ENCODE measurements around the gene SERPINB3. TPM values are rescaled to one million over a fixed set of nuclear protein-coding genes. Genes with fewer than 3 reads are reported as not detected.

Gene SERPINB3
- total and polyA plus RNA-seq, 2 experiments from 2014 or later = 0.27 to 0.59 TPM

GRCh38 chr18:63702660-63703059, 41.0 kb upstream of the SERPINB3 start, which contains the start of gene SERPINB11:
Gene SERPINB11, plus strand, starts transcription at chr18:63702960. Its CDS starts 7,234 bp downstream, at chr18:63710194.
- DNase-seq (ENCODE audit: low spot score) = no peak
- H3K4me3 Mint-ChIP-seq = no peak within 1 kb of the TSS
- H4K20me1 ChIP-seq (replicated peaks; ENCODE audit: insufficient read depth) = no peaks in the 10 kb centered on the region
- H3K9me2 ChIP-seq (ENCODE audit: insufficient read depth) = 0 out of 2 replicates have a peak, but pooled peaks cover 6% of the 10 kb centered on the region
- no peak within 1 kb of the TSS for H3K27ac Mint-ChIP-seq
- no peak within 1 kb of the TSS for H3K27ac ChIP-seq (ENCODE audit: low read depth)
- H3F3A ChIP-seq (replicated peaks; ENCODE audit: low read depth) = no peaks in the 10 kb centered on the region
- H3K9me3 Mint-ChIP-seq = no peaks in the 10 kb centered on the region
- H3K27me3 Mint-ChIP-seq (ENCODE audit: insufficient read depth, low read depth, poor library complexity) = no peaks in the 10 kb centered on the region
- no peak for TF ChIP-seq STAT1 (IDR thresholded peaks at IDR 0.05; ENCODE audit: unreplicated experiment)
- no peak within 1 kb of the TSS for H2AFZ ChIP-seq
- H3K4me1 Mint-ChIP-seq = no peaks in the 10 kb centered on the region
- H3K4me1 ChIP-seq (ENCODE audit: insufficient read depth) = no peaks in the 10 kb centered on the region
- no peak for ATAC-seq
- H3K36me3 Mint-ChIP-seq (ENCODE audit: low read depth) = no peaks in the 10 kb centered on the region
- no peak within 1 kb of the TSS for H3K4me3 ChIP-seq
- H3K4me2 ChIP-seq = no peak within 1 kb of the TSS
- no peaks in the 10 kb centered on the region for H3K27me3 ChIP-seq (ENCODE audit: insufficient read depth)
- H3K79me2 ChIP-seq (replicated peaks; ENCODE audit: insufficient read depth) = no peaks in the 10 kb centered on the region
- H3K36me3 ChIP-seq (ENCODE audit: insufficient read depth) = no peaks in the 10 kb centered on the region

DNA sequence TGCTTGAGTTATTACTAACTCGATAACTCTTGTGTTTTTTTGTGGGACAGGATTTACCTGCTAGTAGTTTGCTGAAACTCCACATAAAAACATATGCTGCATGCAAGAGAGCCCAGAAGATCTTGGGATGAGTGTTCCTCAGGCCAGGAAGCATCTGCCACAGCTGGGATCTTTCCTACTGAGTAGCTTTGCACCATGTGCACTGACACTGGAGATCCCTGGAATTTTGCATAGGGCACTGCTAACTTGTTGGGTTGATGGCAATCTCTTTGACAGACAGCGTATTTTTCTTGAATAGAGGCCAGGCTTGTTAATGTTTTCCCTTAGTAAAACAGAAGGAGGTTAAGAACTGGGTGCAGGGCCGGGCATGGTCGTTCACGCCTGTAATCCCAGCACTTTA, 40.3 kb upstream of the SERPINB3 start:
- Histone ChIP-seq H3K4me1 (ENCODE audit: insufficient read depth) (no peaks in the 10 kb centered on the region), H3K27me3 (ENCODE audit: insufficient read depth) (no peaks in the 10 kb centered on the region), H3K79me2 (replicated peaks; ENCODE audit: insufficient read depth) (no peaks in the 10 kb centered on the region), H4K20me1 (replicated peaks; ENCODE audit: insufficient read depth) (no peaks in the 10 kb centered on the region), H3K36me3 (ENCODE audit: insufficient read depth) (no peaks in the 10 kb centered on the region), H3K4me3 (no peak overlapping the region), H3K9me2 (ENCODE audit: insufficient read depth) (0 out of 2 replicates have a peak, but pooled peaks cover 3% of the 10 kb centered on the region), H3K27ac (ENCODE audit: low read depth) (no peak overlapping the region), H3K4me2 (no peak overlapping the region), H3F3A (replicated peaks; ENCODE audit: low read depth) (no peaks in the 10 kb centered on the region), H2AFZ (no peak overlapping the region)
- no peak overlapping the region for H3K4me3 Mint-ChIP-seq
- no peaks in the 10 kb centered on the region for H3K27me3 Mint-ChIP-seq (ENCODE audit: insufficient read depth, low read depth, poor library complexity)
- no peaks in the 10 kb centered on the region for H3K9me3 Mint-ChIP-seq
- H3K36me3 Mint-ChIP-seq (ENCODE audit: low read depth) = no peaks in the 10 kb centered on the region
- H3K4me1 Mint-ChIP-seq = no peaks in the 10 kb centered on the region
- no peak for ATAC-seq
- H3K27ac Mint-ChIP-seq = no peak overlapping the region
- no peak for DNase-seq (ENCODE audit: low spot score)
- TF ChIP-seq EZH2phosphoT487 (IDR thresholded peaks at IDR 0.05; ENCODE audit: unreplicated experiment) = no peak
- TF ChIP-seq ZNF331 (CRISPR knock-in tag; IDR thresholded peaks at IDR 0.05; ENCODE audit: low read depth) = no peak
- TF ChIP-seq CTCF (conservative IDR thresholded peaks at IDR 0.05; ENCODE audit: low read depth in 2 of 2) = no peak
- TF ChIP-seq POLR2AphosphoS5 (IDR thresholded peaks at IDR 0.05; ENCODE audit: low read depth) = no peak
- TF ChIP-seq NANOG (IDR thresholded peaks at IDR 0.05; ENCODE audit: borderline replicate concordance) = no peak
- TF ChIP-seq EZH2 (IDR thresholded peaks at IDR 0.05; ENCODE audit: low read depth, unreplicated experiment) = no peak
- TF ChIP-seq, protein P1, sequence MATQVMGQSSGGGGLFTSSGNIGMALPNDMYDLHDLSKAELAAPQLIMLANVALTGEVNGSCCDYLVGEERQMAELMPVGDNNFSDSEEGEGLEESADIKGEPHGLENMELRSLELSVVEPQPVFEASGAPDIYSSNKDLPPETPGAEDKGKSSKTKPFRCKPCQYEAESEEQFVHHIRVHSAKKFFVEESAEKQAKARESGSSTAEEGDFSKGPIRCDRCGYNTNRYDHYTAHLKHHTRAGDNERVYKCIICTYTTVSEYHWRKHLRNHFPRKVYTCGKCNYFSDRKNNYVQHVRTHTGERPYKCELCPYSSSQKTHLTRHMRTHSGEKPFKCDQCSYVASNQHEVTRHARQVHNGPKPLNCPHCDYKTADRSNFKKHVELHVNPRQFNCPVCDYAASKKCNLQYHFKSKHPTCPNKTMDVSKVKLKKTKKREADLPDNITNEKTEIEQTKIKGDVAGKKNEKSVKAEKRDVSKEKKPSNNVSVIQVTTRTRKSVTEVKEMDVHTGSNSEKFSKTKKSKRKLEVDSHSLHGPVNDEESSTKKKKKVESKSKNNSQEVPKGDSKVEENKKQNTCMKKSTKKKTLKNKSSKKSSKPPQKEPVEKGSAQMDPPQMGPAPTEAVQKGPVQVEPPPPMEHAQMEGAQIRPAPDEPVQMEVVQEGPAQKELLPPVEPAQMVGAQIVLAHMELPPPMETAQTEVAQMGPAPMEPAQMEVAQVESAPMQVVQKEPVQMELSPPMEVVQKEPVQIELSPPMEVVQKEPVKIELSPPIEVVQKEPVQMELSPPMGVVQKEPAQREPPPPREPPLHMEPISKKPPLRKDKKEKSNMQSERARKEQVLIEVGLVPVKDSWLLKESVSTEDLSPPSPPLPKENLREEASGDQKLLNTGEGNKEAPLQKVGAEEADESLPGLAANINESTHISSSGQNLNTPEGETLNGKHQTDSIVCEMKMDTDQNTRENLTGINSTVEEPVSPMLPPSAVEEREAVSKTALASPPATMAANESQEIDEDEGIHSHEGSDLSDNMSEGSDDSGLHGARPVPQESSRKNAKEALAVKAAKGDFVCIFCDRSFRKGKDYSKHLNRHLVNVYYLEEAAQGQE (IDR thresholded peaks at IDR 0.05; ENCODE audit: unreplicated experiment) = no peak
- no peak for TF ChIP-seq ZNF114 (CRISPR knock-in tag; IDR thresholded peaks at IDR 0.05)
- no peak for TF ChIP-seq JUNB (IDR thresholded peaks at IDR 0.05; ENCODE audit: unreplicated experiment)
- TF ChIP-seq STAT1 (IDR thresholded peaks at IDR 0.05; ENCODE audit: unreplicated experiment) = no peak
- TF ChIP-seq ZNF462 (CRISPR knock-in tag; IDR thresholded peaks at IDR 0.05) = no peak

Data from GM23338 (cell line).